CD4-positive, alpha-beta T cell treated with Interleukin-4 for 1 hour (primary cell): ENCODE data around the gene TJP1.
"Not testable (repeated sequence)": the region's sequence is repeated elsewhere in the genome, so short reads cannot be mapped to it uniquely, and the experiment has no call there.

Experiments used
- DNase-seq, 2 donors: peaks; one replicate each; pipeline ENCODE4 v3.0.0-alpha.2; 2020 to 2022

Gene TJP1

GRCh38 chr15:29835301-29835700, 13.0 kb upstream of the TJP1 start:
- no peak for DNase-seq

- DNase-seq: no peak
Measured at GRCh38 chr15:29832709-29833108, 10.4 kb upstream of the TJP1 start.

DNA sequence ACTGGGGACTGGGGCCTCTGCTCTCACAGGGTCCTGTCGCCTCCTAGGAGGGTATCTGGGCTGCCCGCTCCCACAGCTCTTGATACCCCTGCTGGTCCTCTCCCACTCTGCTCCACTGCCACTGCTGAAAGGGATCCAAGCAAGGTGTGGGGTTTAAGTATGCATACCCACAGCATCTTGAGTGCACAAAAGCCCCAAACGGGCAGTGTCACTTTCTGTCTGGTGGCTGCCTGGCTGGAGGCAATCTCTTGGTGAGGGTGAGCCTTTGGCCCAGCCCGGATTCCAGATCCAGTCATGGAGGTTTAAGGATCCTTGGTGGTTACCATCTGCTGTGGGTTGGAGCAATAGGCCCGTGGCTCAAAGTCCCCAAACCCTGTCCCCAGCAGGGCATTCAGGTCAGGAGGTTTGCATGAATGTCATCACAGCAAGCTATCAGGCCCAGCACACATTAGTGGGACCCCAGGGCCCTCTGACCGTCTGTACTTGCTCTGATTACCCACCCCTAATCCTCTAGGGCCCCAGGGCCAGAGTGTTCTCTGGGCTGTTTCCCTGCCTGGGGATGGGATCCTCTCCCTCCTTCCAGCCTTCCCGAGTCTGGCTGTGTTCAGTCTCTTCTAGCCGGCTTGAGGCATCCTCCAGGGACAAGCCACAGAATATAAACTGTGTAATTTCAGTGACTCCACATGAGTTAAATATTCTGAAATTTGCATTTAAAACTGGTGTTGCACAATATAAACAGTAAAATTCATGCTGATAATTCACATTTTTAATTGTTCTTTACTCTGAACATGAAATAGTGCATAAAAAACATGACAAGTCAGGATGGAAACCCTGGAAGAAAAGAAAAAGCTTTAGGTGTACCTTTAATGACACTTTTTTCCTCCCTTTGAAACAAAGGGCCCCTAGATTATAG, 4.9 kb upstream of the TJP1 start:
- no peak for DNase-seq

DNA sequence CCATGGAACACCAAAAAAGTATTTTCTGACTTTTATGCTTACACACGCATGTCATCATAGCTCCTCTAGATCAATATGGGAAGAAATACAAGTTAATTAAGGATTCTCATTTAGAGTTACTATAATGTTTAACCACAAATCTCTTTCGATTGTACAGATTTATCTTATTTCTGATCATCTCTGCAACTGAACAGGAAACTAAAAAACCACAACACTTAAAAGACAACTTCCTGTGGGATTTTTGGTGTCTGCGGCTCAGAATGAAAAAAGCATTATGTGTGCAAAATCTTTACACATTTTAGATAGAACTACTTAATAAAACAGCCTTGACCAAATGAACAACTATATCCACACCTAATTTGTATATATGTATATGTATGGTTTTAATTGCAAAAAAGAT, 3.0 kb upstream of the TJP1 start:
- peak in 1 of 2 donors; percentile 56 for DNase-seq

- DNase-seq: no peak
Measured at GRCh38 chr15:29822684-29823459, 604 bp upstream of the TJP1 start.

GRCh38 chr15:29821416-29822099, 710 bp downstream of the TJP1 start:
- peak in 1 of 2 donors; percentile 9 for DNase-seq

GRCh38 chr15:29820394-29821154, 1.7 kb downstream of the TJP1 start:
- no peak for DNase-seq

DNA sequence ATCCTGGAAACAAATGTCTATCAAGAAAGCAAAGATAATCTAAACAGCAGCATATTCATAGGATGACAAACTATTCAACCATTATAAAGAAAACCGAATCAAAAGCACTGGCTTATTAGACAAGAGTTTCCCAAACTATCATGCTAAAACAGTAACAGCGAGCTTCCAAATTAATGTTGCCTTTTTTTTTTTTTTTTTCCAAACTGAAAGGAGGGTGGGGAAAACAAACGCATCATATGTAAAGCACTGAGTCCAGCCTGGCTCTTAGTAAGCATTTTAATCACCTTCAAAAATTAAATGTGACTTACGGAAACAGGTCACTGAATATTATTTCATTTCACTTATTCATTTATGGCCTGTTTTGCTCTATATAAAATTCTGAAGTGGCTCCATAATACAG, 2.3 kb downstream of the TJP1 start:
- DNase-seq: no peak

DNA sequence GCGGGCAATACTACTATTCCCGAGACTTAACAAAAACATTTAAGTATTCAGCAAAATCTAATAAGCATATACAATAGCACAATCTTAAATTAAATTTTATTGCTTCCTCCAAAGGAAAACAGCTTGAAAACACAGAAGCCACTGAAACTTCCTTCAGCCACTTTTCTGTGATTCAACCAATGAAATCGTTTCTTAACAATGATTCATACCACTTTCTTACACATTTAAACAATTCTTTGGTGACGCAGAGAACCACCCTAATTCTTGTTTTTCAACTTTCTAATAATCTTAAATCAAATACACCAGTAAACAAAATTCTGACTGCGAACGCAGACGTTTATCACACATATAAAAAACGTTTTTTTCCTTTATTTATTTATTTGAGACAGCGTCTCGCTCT, 4.1 kb downstream of the TJP1 start:
- DNase-seq: no peak

DNA sequence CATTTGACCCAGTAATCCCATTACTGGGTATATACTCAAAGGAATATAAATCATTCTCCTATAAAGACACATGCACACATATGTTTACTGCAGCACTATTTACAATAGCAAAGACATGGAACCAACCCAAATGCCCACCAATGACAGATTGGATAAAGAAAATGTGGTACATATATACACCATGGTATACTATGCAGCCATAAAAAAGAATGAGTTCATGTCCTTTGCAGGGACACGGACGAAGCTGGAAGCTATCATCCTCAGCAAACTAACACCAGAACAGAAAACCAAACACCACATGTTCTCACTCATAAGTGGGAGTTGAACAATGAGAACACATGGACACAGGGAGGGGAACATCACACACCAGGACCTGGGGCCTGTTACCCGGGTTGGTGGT, 4.8 kb downstream of the TJP1 start:
- not testable (repeated sequence) for DNase-seq

DNA sequence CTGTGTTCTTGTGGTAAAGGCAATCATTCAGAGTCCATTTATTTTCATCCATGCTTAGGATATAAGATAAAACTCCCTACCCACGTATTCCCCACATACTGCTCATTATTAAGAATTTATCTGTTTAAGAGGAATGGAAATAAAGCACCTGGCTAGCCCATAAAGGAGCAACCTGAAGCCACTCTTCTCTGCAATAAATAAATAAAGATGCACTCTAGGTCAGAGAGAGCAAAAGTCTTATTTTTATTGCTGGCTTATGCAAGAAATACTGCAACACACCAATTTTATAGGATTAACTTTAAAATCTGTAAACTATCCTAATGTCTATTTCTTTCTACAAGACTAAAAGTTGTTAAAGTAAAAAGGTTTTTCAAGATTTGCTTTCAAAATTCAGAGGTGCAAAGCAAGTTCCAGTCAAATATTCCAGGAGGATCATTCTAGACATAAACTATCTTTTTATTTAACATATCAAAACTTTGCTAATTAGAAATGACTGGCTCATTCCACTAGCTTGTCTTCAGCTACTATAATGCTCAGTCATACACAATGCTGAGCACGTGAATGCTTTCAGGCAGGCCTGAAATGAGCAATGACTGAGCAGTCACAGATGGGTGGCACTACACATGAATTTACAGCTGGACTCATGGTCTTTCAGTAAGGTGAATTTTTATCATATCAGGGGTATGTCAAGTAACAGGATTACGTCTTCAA, 7.1 kb downstream of the TJP1 start:
- DNase-seq: no peak

- DNase-seq: no peak
Measured at GRCh38 chr15:29813009-29813408, 9.3 kb downstream of the TJP1 start.

DNA sequence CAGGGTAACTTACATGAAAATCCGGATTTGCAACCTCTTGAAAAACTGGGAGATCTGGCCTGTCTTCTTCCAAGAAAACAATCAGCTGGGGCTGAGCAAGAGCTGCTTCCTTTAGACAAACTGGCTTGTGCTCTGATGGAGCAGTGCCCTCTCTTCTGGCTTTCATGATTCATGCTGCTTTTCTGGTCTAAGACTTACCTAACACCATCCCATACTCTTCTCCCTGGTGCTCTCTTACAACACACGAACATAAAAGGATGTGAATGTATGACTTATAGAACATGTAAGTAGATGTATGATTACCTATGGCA, 9.9 kb downstream of the TJP1 start:
- no peak for DNase-seq

- DNase-seq: no peak
Measured at GRCh38 chr15:29811691-29812383, 10.4 kb downstream of the TJP1 start.

DNA sequence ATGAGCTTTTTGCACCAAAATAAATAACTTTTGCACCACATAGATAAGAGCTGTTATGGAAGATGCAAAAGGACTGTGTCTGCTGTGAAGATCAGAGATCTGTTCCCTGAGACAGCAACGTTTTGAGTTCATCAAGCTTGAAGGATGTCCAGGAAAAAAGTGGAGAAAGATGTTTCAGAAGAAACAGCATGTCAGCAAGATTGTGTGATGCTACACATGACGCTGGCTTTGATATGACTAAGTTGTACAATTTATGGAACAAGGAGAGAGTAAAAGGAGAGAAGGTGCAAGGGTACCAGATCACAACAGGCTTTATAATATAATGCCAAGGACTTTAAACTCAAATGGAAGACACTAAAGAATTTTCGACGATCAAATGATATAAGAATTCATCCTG, 16.6 kb downstream of the TJP1 start:
- DNase-seq: no peak

- no peak for DNase-seq
Measured at GRCh38 chr15:29805043-29805707, 17.1 kb downstream of the TJP1 start.

DNA sequence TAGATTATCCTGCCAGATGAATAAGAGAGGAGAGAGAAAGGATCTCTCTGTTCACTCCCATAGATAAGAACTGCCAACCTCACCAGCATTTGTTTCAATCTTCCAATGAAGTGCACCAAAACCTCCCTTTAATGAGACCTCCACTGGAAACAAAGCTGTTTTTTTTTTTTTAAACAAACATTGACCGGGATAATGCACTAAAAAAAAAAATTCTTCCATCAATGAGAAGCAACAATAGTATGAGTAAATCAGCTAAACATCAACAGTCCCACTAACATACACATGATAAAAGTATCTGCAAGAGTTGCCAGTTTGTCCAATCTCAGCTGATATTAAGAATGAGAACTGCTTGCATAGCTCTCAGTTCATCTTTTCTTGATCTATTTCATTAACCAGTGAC, 19.9 kb downstream of the TJP1 start:
- no peak for DNase-seq

GRCh38 chr15:29800491-29801366, 21.5 kb downstream of the TJP1 start:
- DNase-seq: no peak

GRCh38 chr15:29799859-29800258, 22.4 kb downstream of the TJP1 start:
- no peak for DNase-seq

DNA sequence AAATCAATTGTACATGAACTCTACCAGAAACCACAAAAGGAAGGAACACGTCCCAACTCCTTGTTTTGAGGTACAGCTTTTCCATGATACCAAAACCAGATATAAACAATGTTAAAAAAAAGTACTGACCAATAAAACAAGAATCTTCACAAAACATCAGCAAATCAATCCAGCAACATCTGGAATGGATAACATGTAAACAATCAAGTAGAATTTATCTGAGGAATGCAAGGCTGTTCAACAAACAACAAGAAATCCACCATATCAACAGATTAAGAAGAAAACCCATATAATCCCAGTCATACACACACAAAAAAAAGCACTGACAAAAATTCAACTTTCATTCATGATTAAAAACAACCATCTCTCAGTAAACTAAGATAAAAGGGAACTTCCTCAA, 26.7 kb downstream of the TJP1 start:
- DNase-seq: no peak
